ENCODE results near the gene BOK.
"Not testable (repeated sequence)": the region's sequence is repeated elsewhere in the genome, so short reads cannot be mapped to it uniquely, and the experiment has no call there.

Gene BOK

GRCh38 chr2:241556746-241557145 is 1.8 kb upstream of the BOK start:
- no peak for DNase-seq (ENCODE audit: low spot score)

- DNase-seq (ENCODE audit: low spot score), result peak; percentile 90
These were observed 997 bp downstream of the BOK start for GRCh38 chr2:241559323-241560161.

GRCh38 chr2:241560162-241560882 is 1.8 kb downstream of the BOK start:
- DNase-seq (ENCODE audit: low spot score), result no peak

DNA sequence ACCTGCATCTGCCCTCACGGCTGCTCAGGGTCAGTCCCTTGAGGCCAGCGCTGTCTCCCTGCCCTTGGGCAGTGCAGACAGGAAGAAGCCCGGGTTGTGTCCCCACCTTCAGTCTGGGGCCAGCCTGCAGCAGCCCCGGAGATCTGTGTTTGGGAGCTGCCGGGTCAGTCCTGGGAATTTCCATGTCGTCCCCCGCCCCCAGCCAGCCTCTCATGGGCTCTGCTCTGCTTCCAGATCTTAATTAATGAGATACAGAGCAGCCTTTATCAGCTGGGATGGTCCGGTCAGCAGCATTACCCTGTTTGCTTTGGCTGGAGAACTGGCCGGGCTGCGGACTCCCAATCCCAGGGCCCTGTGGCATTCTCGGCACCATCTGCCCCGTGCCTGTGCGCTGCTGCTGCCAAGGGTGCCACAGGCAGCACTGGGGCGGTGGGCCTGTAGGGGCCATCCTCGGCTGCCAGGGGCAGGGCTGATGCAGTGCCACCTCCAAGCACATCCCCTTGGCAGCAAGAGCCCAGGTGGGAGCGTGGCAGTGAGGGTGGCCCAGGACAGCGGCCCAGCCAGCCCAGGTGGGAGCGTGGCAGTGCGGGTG is 2.4 kb downstream of the BOK start:
- DNase-seq (ENCODE audit: low spot score), result no peak

DNA sequence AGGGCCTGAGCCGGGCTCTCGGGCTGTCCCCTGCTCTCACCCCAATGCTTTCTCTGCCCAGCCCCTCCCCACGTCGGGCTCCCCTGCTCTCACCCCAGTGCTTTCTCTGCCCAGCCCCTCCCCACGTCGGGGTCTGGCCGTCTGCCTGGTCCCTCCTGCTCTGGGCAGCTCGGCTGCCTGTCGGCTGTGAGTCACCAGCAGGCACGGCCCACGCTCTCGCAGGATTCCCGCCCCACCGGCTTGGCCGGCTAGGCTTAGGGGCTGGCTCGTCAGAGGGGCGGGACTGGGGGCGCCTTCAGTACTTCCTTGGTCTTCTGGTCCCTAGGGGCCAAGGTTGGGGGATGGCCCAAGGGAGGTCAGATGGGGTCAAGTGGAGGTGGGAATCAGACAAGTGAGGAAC is 3.3 kb downstream of the BOK start:
- DNase-seq (ENCODE audit: low spot score), result peak; percentile 85

- DNase-seq (ENCODE audit: low spot score), result no peak
These were observed 3.8 kb downstream of the BOK start for GRCh38 chr2:241562269-241562891.

GRCh38 chr2:241563031-241563507 is 4.5 kb downstream of the BOK start:
- no peak for DNase-seq (ENCODE audit: low spot score)

DNA sequence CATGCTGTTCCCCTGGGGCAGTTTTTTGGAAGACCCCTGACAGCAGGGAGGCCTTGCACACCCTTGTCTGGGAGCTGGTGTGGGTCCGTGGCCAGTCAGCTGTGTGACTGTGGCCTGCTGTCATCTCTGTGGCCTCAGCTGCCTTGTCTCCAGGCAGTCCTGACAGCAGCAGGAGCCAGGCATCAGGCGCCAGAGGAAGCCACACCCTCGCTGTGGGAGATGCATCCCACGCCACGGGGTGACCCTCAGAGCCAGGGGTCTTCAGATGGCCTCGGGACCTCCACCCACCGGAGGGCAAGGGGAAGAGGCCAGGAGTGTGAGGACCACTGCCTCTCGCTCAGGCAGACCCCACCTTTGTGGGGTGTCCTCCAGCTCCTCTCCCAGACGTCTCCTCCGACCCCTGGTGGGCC is 5.0 kb downstream of the BOK start:
- DNase-seq (ENCODE audit: low spot score), result no peak

DNA sequence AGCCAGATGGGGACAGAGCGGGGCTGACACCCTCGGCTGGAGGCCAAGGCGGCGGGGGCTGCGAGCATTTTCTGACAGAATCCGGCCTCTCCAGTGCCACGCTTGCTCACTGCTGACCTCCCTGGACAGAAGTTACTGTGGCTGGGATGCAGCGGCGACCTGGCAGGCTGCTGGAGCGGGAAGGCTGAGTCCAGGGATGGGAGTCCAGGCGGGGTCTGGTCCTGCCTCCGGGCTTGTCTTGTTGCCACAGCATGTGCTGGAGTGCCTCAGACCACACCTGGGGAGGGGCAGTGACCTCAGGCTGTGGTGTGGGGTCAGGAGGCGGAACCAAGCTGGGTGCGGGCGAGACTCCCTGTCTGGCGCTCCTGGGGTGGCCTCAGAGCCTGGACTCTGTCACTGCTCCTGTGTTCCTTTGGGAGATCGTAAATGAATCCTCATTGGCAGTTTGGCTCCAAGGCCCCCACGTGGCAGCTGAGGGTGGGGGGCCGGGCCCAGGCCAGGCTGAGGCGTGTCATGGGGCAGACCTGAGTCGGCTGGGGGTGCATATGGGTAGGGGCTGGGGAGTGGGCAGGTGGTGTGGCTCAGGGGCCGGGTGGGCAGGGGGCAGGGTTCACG is 5.5 kb downstream of the BOK start:
- DNase-seq (ENCODE audit: low spot score), result no peak

DNA sequence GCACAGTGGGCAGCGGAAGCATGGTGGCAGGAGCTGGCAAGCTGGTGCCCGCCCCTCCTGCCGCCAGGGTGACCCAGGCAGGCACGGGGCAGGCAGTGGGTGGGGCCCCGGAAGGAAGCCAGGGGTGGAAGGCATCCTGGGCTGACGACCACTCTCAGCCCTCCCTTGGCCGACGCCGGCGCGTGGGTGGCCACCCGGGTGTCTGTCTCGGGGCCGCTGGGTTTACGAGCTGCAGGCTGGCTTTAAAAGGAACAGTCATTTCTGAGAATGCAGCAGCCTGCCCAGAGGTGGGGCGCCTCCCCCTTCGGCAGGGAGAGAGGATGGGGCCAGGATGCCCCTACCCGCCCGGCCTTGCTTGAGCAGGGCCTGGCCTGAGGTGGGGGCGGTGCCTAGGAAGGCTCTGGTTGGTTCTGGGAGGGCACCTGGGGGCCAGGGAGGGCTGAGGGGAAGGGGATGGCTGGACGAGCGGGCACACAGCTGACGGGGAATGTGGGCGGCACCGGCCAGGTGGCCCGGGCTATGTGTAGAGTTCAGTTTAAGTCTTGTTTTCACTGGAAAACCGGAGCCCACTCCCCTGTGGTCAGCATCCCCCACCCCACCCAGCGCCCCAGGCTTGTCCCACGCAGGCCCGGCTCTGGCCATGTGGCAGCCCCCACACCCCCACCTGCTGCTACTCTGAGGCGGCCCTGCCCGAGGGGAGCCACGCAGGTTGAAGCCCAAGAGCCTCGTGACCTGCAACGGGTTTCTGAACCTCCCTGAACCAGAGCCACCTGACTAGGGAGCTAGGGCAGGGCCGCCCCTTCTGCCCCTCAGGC is 6.3 kb downstream of the BOK start:
- no peak for DNase-seq (ENCODE audit: low spot score)

GRCh38 chr2:241565411-241565810 is 6.9 kb downstream of the BOK start:
- DNase-seq (ENCODE audit: low spot score), result no peak

- DNase-seq (ENCODE audit: low spot score), result not testable (repeated sequence)
These were observed 7.5 kb downstream of the BOK start for GRCh38 chr2:241566021-241566420.

DNA sequence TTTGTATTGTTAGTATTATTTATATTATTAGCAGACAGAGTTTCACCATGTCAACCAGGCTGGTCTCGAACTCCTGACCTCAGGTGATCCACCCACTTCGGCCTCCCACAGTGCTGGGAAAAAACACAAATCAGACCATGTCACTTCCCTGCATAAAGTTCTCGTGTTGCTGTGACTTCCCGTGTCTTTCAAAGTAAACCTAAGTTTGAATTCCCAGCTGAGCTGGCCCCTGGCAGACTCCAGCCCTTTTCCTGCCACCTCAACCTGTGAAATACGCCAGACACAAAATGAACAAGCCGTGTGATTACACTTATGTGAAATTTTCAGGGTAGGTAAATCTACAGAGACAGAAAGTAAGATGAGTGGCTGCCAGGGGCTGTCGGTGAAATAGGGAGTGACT is 7.9 kb downstream of the BOK start:
- DNase-seq (ENCODE audit: low spot score), result no peak

GRCh38 chr2:241567266-241567665 is 8.7 kb downstream of the BOK start:
- not testable (repeated sequence) for DNase-seq (ENCODE audit: low spot score)

DNA sequence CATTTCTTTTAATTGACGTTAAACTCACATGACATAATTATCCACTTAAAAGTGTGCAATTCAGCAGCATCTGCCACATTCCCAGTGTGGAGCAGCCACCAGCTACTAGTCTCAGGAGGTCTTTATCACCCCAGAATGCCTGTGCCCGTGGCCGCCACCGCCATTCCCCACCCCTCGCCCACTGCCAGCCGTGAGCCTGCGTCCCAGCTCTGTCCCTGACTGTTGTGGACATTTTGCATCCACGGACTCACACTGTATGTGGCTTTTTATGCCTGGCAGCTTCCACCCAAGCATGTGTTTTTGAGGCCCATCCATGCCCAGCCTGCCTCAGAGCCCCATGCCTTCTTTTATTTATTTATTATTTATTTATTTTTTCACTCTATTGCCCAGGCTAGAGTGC is 9.2 kb downstream of the BOK start:
- no peak for DNase-seq (ENCODE audit: low spot score)

DNA sequence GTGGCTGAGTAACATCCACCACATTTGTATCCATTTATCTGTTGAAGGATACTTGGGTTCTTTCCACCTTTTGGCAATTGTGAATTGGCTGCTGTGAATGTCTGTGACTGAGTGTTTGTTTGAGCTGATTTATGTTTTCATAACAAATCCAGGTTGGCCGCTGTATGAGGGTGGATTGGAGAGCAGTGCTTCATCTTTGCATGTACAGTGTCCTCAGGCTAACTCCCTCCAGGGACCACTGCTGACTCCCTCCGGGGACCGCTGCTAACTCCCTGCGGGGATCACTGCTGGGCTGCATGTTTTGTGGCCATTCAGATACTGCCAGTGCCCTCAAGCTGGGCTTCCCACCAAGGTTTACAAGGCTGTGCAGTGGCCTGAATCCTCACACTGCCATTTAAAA is 10.2 kb downstream of the BOK start:
- no peak for DNase-seq (ENCODE audit: low spot score)

GRCh38 chr2:241569831-241570281 is 11.3 kb downstream of the BOK start:
- DNase-seq (ENCODE audit: low spot score), result no peak

DNA sequence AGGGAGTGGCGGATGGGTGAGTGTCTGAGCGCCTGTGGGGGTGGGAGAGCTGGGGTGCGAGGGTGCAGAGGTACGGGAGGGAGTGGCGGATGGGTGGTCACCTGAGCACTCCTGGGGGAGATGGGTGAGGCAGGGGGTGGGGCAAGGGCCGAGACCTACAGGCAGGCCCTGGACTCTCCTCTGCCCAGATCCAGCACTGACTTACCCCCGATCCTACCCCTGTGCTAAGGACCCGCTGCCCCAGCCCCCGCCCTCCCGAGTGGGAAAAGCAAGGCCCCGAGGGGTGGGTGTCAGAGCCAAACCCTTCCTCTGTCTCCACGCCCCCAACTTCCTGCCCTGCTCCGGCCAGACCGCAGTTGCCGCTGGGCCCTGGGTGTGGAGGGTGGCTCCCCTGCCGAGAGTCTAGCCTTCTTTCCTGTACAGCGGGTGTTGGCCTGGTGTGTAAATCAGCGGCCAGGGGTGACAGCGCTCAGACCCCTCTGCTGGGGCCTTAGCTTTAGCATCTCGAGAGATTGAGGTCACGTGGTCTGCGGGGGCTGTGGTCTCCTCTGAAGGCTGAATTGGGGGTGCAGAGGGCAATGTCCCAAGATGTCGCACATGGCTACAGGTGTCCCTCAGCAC is 12.5 kb downstream of the BOK start:
- no peak for DNase-seq (ENCODE audit: low spot score)

DNA sequence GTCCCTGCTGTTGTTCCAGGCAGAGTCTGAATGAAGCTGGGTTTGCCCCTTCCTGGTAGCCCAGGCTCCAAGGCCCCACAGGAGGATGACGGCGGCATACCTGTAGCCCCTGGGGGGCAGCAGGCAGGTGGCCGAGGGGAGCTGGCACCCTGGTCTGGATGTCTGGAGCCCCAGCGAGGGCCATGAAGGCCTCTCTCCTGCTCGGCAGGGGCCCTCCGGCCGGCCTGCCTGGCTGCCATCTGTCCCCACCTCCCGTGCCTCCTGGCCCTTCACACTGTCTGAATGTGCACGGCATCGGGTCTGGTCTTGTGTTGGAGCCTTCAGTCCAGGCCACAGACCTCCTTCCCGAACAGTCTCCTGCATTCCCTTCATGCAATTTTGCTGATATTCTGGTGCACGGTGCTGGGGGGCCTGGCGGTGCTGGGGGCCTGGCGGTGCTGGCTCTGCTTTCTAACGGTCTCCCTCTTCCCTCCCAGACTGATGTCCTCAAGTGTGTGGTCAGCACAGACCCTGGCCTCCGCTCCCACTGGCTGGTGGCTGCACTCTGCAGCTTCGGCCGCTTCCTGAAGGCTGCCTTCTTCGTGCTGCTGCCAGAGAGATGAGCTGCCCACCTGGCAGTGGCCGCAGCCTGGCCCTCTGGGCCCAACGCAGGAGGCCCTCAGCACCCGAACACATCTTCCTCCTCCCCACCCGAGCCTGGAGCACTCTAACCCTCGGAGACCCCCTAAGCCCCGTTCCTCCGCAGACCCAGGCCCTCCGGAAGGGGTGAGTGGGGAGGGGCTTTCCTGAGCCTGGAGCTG is 13.5 kb downstream of the BOK start:
- no peak for DNase-seq (ENCODE audit: low spot score)

Data from Ammon's horn (tissue), 1 donor.